ENCODE results near the gene HOXC6. TPM values are rescaled to one million over a fixed set of nuclear protein-coding genes. Genes with fewer than 3 reads are reported as not detected.

HOXC6 gene
- total and polyA plus RNA-seq, 2 of the 13 experiments (the other 11 are each of a cell fraction or from before 2014, with no cell fraction given), result not detected

DNA sequence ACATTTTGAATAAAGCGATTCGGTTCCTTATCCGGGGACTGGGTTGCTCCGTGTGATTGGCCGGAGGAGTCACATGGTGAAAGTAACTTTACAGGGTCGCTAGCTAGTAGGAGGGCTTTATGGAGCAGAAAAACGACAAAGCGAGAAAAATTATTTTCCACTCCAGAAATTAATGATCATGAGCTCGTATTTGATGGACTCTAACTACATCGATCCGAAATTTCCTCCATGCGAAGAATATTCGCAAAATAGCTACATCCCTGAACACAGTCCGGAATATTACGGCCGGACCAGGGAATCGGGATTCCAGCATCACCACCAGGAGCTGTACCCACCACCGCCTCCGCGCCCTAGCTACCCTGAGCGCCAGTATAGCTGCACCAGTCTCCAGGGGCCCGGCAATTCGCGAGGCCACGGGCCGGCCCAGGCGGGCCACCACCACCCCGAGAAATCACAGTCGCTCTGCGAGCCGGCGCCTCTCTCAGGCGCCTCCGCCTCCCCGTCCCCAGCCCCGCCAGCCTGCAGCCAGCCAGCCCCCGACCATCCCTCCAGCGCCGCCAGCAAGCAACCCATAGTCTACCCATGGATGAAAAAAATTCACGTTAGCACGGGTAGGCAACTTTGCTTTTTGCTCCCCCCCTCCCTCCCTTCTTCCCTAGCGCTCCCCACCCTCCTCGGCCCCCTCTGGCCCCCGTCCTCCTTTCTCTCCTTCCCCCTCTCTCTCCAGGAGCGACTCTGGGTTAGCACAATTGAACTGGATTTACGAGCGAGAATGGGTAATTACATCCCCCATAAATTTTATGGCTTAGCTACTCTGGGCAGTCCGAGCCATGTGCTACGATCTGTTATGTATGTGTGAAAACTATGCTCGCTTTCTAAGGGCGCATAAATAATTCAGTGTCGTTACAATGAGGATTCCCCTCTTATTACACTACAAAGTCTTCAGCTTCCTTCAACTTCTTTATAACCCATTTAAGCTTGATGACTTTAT is 25.8 kb downstream of the HOXC6 start, which contains the start of gene HOXC4 (continued):
- no peak for TF ChIP-seq ZNF556 (CRISPR knock-in tag; IDR thresholded peaks at IDR 0.05; ENCODE audit: borderline replicate concordance)
- TF ChIP-seq ZNF616 (CRISPR knock-in tag; IDR thresholded peaks at IDR 0.05; ENCODE audit: low read depth), result no peak
- no peak for TF ChIP-seq TFE3 (CRISPR knock-in tag; IDR thresholded peaks at IDR 0.05)
- no peak for TF ChIP-seq SRSF1 (optimal IDR thresholded peaks at IDR 0.05; ENCODE audit: low read depth, low read length)
- TF ChIP-seq CSRNP2 (CRISPR knock-in tag; conservative IDR thresholded peaks at IDR 0.05; ENCODE audit: low read depth), result no peak
- TF ChIP-seq GLI4 (CRISPR knock-in tag; IDR thresholded peaks at IDR 0.05; ENCODE audit: borderline replicate concordance), result no peak
- TF ChIP-seq EP300 (IDR thresholded peaks at IDR 0.05; ENCODE audit: low read depth in 2 of 2, low read length in 2 of 2), result no peak
- no peak for TF ChIP-seq EP300 (CRISPR knock-in tag; IDR thresholded peaks at IDR 0.05; ENCODE audit: borderline replicate concordance)
- TF ChIP-seq, protein P1, sequence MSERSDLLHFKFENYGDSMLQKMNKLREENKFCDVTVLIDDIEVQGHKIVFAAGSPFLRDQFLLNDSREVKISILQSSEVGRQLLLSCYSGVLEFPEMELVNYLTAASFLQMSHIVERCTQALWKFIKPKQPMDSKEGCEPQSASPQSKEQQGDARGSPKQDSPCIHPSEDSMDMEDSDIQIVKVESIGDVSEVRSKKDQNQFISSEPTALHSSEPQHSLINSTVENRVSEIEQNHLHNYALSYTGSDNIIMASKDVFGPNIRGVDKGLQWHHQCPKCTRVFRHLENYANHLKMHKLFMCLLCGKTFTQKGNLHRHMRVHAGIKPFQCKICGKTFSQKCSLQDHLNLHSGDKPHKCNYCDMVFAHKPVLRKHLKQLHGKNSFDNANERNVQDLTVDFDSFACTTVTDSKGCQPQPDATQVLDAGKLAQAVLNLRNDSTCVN (CRISPR knock-in tag; IDR thresholded peaks at IDR 0.05; ENCODE audit: borderline replicate concordance), result no peak

Data from HepG2 (cell line).